Tibial artery (tissue), 4 donors: ENCODE data around the gene CWC25.
"Not testable (repeated sequence)": the region's sequence is repeated elsewhere in the genome, so short reads cannot be mapped to it uniquely, and the experiment has no call there.

Experiments used
- DNase-seq, 2 donors: peaks; one replicate each; pipeline ENCODE4 v3.0.0-alpha.2; 2019
- H3K27ac ChIP-seq, 2 donors: fragments of 200-600 bp; sonication (generic) in 1 of 2; 1 replicate in 1 of 2; 2 replicates in 1 of 2; pipeline ENCODE4 v1.5.1; 2018 to 2019; ENCODE audit warnings: mild to moderate bottlenecking in 1 of 2
- H3K27me3 ChIP-seq, 2 donors: fragments of 200-600 bp; sonication (generic) in 1 of 2; one replicate each; pipeline versions ENCODE4 v1.5.1 to v1.6.0; 2016 to 2019
- H3K36me3 ChIP-seq, 3 donors: fragments of 200-600 bp; sonication (generic) in 2 of 3; one replicate each; pipeline ENCODE4 v1.5.1; 2016 to 2019; ENCODE audit warnings: mild to moderate bottlenecking in 2 of 3
- H3K4me1 ChIP-seq, 4 donors: fragments of 200-600 bp; sonication (generic) in 2 of 4; 1 replicate in 3 of 4; 2 replicates in 1 of 4; pipeline ENCODE4 v1.5.1; 2016 to 2019
- H3K4me3 ChIP-seq, 2 donors: fragments of 200-600 bp; sonication (generic) in 1 of 2; 1 replicate in 1 of 2; 2 replicates in 1 of 2; pipeline ENCODE4 v1.5.1; 2018 to 2019; ENCODE audit warnings: mild to moderate bottlenecking in 2 of 2
- H3K9me3 ChIP-seq, 3 donors: fragments of 200-600 bp; sonication (generic) in 1 of 3; one replicate each; pipeline ENCODE4 v1.5.1; 2016 to 2019
- CTCF ChIP-seq, 2 experiments: fragments of 200-600 bp in 1 of 2; fragments of 450-650 bp in 1 of 2; IDR thresholded peaks; one replicate each; pipeline ENCODE4 v1.5.1; 2017 to 2019; ENCODE audit warnings: antibody characterized with exemption in 2 of 2, mild to moderate bottlenecking in 1 of 2, moderate library complexity in 1 of 2
- intact Hi-C: fragments of 100-400 bp; cut with DNase I; formaldehyde crosslinking; loops from one replicate; pipeline ENCODE4 v1.15.0; 2023; ENCODE audit warnings: low total_unique reads

The CWC25 gene

GRCh38 chr17:38867968-38868816, 43.1 kb upstream of the CWC25 start:
- H3K27me3 ChIP-seq, result no peaks in the 10 kb centered on the region
- H3K27ac ChIP-seq, result peak overlapping the region; percentile 92 to 98
- DNase-seq, result peak; percentile 75 to 88
- no peaks in the 10 kb centered on the region for H3K36me3 ChIP-seq
- peak overlapping the region; percentile 77 to 96 for H3K4me3 ChIP-seq
- no peaks in the 10 kb centered on the region for H3K9me3 ChIP-seq
- no peak for TF ChIP-seq CTCF (IDR thresholded peaks at IDR 0.05)
- peaks cover 0 to 40% (median 24%) of the 10 kb centered on the region in 4 donors for H3K4me1 ChIP-seq
- intact Hi-C loops, result no loop called here

DNA sequence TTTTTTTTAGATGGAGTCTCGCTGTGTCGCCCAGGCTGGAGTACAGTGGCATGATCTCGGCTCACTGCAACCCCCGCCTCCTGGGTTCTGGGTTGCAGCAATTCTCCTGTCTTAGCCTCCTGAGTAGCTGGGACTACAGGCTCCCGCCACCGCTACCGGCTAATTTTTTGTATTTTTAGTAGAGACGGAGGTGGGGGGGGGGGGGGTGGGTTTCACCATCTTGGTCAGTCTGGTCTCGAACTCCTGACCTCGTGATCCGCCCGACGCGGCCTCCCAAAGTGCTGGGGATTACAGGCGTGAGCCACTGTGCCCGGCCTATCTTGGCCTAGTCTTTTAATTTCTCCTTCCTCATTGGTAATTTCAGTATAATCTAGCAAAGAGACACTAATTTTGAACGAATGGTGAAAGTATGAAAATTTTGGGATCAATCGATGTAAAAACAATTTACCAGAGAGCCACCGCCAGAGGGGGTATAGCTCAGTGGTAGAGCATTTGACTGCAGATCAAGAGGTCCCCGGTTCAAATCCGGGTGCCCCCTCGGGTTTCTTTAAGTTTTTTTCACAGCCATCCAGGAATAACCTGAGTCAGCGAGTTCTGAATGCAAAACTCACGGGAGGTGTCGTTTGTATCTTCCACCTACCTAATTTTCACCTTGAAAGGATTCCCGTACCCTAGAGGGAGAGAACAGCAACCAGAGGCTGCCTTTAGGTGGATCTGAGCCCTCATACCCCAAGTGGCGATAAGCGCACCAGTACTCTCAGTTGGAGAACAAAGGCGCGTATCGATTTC, 42.3 kb upstream of the CWC25 start:
- peak; percentile 33 to 39 for TF ChIP-seq CTCF (IDR thresholded peaks at IDR 0.05)
- Histone ChIP-seq H3K27ac (peak overlapping the region; percentile 92 to 98), H3K4me3 (peak overlapping the region; percentile 77 to 96), H3K9me3 (no peaks in the 10 kb centered on the region), H3K27me3 (no peaks in the 10 kb centered on the region), H3K4me1 (peaks cover 0 to 32% (median 16%) of the 10 kb centered on the region in 4 donors), H3K36me3 (no peaks in the 10 kb centered on the region)
- DNase-seq, result peak; percentile 65 to 80
- intact Hi-C loops, result no loop called here

- Histone ChIP-seq H3K4me3 (no peak overlapping the region), H3K27ac (no peak overlapping the region), H3K36me3 (no peaks in the 10 kb centered on the region), H3K27me3 (no peaks in the 10 kb centered on the region), H3K9me3 (no peaks in the 10 kb centered on the region), H3K4me1 (peaks cover 0 to 21% (median 4%) of the 10 kb centered on the region in 4 donors)
- DNase-seq, result no peak
- no peak for TF ChIP-seq CTCF (IDR thresholded peaks at IDR 0.05)
- intact Hi-C loops, result no loop called here
Observed at GRCh38 chr17:38864636-38865398, 39.7 kb upstream of the CWC25 start.

DNA sequence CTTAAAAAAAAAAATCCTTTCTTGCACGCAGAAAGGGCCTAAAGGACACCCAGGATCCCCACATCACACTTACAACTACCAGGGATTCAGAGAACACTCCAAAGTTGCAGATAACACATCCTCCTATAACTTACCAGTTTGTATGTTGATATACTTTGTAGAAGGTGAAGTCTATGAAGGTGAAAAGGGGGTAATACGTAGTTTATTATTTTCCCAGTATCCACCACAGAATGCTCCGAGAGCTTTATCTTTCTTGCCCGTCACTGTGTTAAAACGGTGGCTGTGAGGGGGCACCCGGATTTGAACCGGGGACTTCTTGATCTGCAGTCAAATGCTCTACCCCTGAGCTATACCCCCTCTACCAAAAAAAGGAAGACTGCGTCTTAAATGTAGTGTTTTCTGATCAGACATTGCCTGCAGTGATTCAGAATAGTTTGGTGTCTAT, 36.3 kb upstream of the CWC25 start:
- Histone ChIP-seq H3K9me3 (no peaks in the 10 kb centered on the region), H3K27ac (no peak overlapping the region), H3K27me3 (no peaks in the 10 kb centered on the region), H3K4me1 (no peaks in the 10 kb centered on the region), H3K4me3 (no peak overlapping the region), H3K36me3 (no peaks in the 10 kb centered on the region)
- no peak for DNase-seq
- no peak for TF ChIP-seq CTCF (IDR thresholded peaks at IDR 0.05)
- intact Hi-C loops, result no loop called here

GRCh38 chr17:38857271-38857670, 32.1 kb upstream of the CWC25 start:
- Histone ChIP-seq H3K4me1 (peaks cover 0 to 11% (median 7%) of the 10 kb centered on the region in 4 donors), H3K36me3 (peaks cover 2 to 5% (median 4%) of the 10 kb centered on the region in 3 donors), H3K4me3 (no peak overlapping the region), H3K27ac (no peak overlapping the region), H3K9me3 (no peaks in the 10 kb centered on the region), H3K27me3 (no peaks in the 10 kb centered on the region)
- no peak for TF ChIP-seq CTCF (IDR thresholded peaks at IDR 0.05)
- intact Hi-C loops, result no loop called here
- no peak for DNase-seq

- intact Hi-C loops, result loop anchor here (2.0 kb wide), 1 partner anchor 32 kb away; no protein-coding TSS in a partner anchor
- not testable (repeated sequence) for H3K27me3 ChIP-seq, DNase-seq, H3K4me3 ChIP-seq, H3K9me3 ChIP-seq, H3K27ac ChIP-seq
- Histone ChIP-seq H3K4me1 (peaks cover 0 to 29% (median 20%) of the 10 kb centered on the region in 4 donors), H3K36me3 (peaks cover 23 to 25% (median 24%) of the 10 kb centered on the region in 3 donors)
Observed at GRCh38 chr17:38855101-38855714, 30.1 kb upstream of the CWC25 start.
